ENCODE results near the gene SCD. TPM values are rescaled to one million over a fixed set of nuclear protein-coding genes. Genes with fewer than 3 reads are reported as not detected.
A peak's percentile ranks its signal among the peaks of the same experiment; 100 is the strongest.

The SCD gene
- total RNA-seq, 2 experiments from 2014 or later = 271 TPM

DNA sequence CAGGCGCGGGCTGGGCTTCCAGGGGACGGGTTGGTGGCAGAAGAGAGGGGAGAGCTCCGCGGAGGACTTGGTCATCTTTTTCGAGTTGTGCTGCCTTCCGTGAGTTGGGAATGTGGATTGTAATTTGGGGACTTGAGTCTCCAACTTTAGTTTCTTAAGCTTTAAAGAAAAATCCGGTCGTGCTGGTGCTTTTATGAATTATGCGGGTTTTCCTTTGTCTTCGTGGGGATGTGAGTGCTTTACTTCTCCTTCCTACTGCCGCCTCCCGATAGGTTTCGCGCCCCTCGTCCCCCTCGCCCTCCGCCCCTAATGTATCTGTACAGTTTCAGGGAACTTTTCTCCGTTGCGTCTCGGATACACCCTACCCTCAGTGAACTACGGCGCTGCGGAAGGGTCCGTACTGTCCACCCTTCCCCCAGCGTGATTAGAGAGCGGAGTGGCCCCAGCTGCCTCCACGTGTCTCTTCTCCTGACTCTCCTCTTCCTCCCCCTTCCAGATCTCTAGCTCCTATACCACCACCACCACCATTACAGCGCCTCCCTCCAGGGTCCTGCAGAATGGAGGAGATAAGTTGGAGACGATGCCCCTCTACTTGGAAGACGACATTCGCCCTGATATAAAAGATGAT is 649 bp downstream of the SCD start:
- ChIA-PET CTCF (interaction anchor here (0.9 to 16.7 kb wide), 9 partner anchors 9 to 172 kb away, joined by 3 to 292 read pairs (median 14); partner anchors contain the start of gene SEC31B), POLR2A (interaction anchor here (0.7 to 7.5 kb wide), 11 partner anchors 11 to 188 kb away, joined by 3 to 36 read pairs (median 5); partner anchors contain the start of gene HIF1AN)
- Mint-ChIP-seq H3K4me1 (ENCODE audit: low read depth) (peaks cover 54% of the 10 kb centered on the region), H3K9me3 (no peaks in the 10 kb centered on the region), H3K27ac (peak overlapping the region; percentile 94), H3K36me3 (ENCODE audit: low read depth) (peaks cover 57% of the 10 kb centered on the region), H3K27me3 (no peaks in the 10 kb centered on the region), H3K4me3 (peak overlapping the region; percentile 99)
- no peak for ATAC-seq
- intact Hi-C loops (cut with micrococcal nuclease) = loop anchor here (2.0 kb wide), 1 partner anchor 25 kb away; no protein-coding TSS in a partner anchor
- DNase-seq = no peak
- TF ChIP-seq, protein P1, sequence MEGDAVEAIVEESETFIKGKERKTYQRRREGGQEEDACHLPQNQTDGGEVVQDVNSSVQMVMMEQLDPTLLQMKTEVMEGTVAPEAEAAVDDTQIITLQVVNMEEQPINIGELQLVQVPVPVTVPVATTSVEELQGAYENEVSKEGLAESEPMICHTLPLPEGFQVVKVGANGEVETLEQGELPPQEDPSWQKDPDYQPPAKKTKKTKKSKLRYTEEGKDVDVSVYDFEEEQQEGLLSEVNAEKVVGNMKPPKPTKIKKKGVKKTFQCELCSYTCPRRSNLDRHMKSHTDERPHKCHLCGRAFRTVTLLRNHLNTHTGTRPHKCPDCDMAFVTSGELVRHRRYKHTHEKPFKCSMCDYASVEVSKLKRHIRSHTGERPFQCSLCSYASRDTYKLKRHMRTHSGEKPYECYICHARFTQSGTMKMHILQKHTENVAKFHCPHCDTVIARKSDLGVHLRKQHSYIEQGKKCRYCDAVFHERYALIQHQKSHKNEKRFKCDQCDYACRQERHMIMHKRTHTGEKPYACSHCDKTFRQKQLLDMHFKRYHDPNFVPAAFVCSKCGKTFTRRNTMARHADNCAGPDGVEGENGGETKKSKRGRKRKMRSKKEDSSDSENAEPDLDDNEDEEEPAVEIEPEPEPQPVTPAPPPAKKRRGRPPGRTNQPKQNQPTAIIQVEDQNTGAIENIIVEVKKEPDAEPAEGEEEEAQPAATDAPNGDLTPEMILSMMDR (IDR thresholded peaks at IDR 0.05) = no peak

DNA sequence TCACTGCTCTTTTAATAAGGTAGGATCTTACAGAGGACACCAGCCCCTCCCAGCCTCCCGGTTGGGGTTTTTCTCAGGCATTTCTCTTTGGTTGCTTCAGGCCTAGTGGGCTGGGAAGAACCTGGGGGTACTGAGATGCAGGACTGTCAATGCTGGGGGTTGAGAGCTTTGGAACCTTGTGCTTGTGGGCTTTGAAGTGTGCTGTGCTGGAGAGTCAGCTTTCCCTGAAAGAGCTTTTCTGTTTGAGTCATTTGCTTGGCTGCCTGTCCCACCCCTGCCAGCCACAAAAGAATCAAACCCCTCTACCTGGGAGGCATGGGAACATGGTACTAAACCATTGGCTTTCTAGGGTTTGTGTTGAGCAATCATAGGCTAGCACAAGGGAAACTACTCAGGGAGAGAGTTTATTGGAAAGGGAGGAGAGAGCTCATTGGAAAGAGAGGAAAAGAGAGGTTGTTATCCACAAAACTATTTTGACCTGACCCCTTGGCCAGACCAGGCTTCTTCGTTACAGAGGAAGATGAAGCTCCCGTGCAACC is 1.4 kb downstream of the SCD start:
- DNase-seq (no peak), ATAC-seq (no peak)
- peaks cover 54% of the 10 kb centered on the region for H3K4me1 Mint-ChIP-seq (ENCODE audit: low read depth)
- CTCF ChIA-PET = interaction anchor here (1.1 to 9.0 kb wide), 5 partner anchors 9 to 171 kb away, joined by 3 to 82 read pairs (median 31); partner anchors contain the start of gene SEC31B
- POLR2A ChIA-PET = interaction anchor here (0.7 to 7.5 kb wide), 9 partner anchors 10 to 162 kb away, joined by 3 to 36 read pairs (median 3); no protein-coding TSS in a partner anchor
- intact Hi-C loops (cut with micrococcal nuclease) = loop anchor here (2.0 kb wide), 1 partner anchor 24 kb away; no protein-coding TSS in a partner anchor
- peak overlapping the region; percentile 94 for H3K27ac Mint-ChIP-seq
- TF ChIP-seq, protein P1 (IDR thresholded peaks at IDR 0.05) = no peak
- peaks cover 65% of the 10 kb centered on the region for H3K36me3 Mint-ChIP-seq (ENCODE audit: low read depth)
- H3K27me3 Mint-ChIP-seq = no peaks in the 10 kb centered on the region
- peak overlapping the region; percentile 99 for H3K4me3 Mint-ChIP-seq
- H3K9me3 Mint-ChIP-seq = no peaks in the 10 kb centered on the region

DNA sequence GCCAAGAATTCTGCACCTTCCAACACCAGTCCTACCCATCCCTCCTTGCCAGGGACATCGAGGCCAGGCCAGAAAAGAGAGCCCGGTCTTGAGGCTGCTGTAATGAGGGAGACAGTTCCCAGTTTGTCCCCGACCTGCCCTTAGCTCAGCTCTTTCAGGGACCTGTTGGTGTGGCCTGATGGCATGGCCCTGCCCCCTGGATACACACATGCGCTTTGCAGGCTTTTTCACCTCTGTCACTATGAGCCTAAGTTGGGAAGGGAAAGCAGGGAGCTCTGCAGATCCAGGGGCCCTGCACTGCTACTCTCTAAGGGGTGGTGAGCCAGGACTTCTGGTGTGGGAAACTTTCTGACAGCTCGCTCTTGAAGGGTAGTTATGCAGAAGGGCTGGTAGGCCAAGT is 2.1 kb downstream of the SCD start:
- ChIA-PET POLR2A (interaction anchor here (0.9 to 7.5 kb wide), 7 partner anchors 11 to 160 kb away, joined by 3 to 36 read pairs (median 3); no protein-coding TSS in a partner anchor), CTCF (interaction anchor here (0.7 to 9.0 kb wide), 8 partner anchors 10 to 169 kb away, joined by 3 to 82 read pairs (median 8); no protein-coding TSS in a partner anchor)
- Mint-ChIP-seq H3K4me1 (ENCODE audit: low read depth) (peaks cover 59% of the 10 kb centered on the region), H3K27ac (no peak overlapping the region), H3K36me3 (ENCODE audit: low read depth) (peaks cover 71% of the 10 kb centered on the region), H3K27me3 (no peaks in the 10 kb centered on the region), H3K4me3 (peak overlapping the region; percentile 99), H3K9me3 (no peaks in the 10 kb centered on the region)
- TF ChIP-seq, protein P1 (IDR thresholded peaks at IDR 0.05) = no peak
- intact Hi-C loops (cut with micrococcal nuclease) = loop anchor here (2.0 kb wide), 1 partner anchor 24 kb away; no protein-coding TSS in a partner anchor
- DNase-seq = no peak
- no peak for ATAC-seq

DNA sequence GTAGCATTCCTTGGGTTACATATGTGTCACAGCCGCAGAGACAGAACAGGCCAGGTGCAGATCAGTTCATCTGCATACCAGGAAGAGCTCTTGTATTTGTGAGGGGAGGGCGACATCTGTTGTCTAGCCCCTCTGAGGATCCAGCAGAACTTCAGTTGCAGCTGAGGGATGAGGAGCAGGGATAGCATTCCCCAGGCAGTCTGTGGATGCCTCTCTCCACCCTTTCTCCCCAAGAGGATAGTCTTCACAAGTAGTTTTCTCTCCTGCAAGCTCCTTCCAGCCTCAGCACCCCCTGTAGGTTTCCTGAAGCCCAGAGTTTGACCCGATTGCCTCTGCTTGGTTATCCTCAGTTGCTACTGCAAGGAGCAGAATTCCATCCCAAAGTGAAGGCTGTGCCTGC is 2.6 kb downstream of the SCD start:
- peak overlapping the region; percentile 99 for H3K4me3 Mint-ChIP-seq
- no peak for ATAC-seq
- no peaks in the 10 kb centered on the region for H3K9me3 Mint-ChIP-seq
- peaks cover 59% of the 10 kb centered on the region for H3K4me1 Mint-ChIP-seq (ENCODE audit: low read depth)
- peaks cover 77% of the 10 kb centered on the region for H3K36me3 Mint-ChIP-seq (ENCODE audit: low read depth)
- peak overlapping the region; percentile 49 for H3K27ac Mint-ChIP-seq
- intact Hi-C loops (cut with micrococcal nuclease) = loop anchor here (2.0 kb wide), 1 partner anchor 23 kb away; no protein-coding TSS in a partner anchor
- TF ChIP-seq, protein P1 (IDR thresholded peaks at IDR 0.05) = no peak
- ChIA-PET POLR2A (interaction anchor here (1.6 to 7.5 kb wide), 4 partner anchors 11 to 24 kb away, joined by 3 to 36 read pairs (median 18); no protein-coding TSS in a partner anchor), CTCF (interaction anchor here (0.7 to 3.9 kb wide), 7 partner anchors 11 to 169 kb away, joined by 3 to 31 read pairs (median 5); no protein-coding TSS in a partner anchor)
- no peak for DNase-seq
- H3K27me3 Mint-ChIP-seq = no peaks in the 10 kb centered on the region

Data from activated CD8-positive, alpha-beta T cell treated with anti-CD3 and anti-CD28 coated beads for 36 hours (primary cell).